MV-4-11 (cell line): ENCODE data around the gene NALCN.

Experiments
- DNase-seq: peaks from one replicate; lab custom pipeline; 2025; lab: John Stamatoyannopoulos, UW

Gene NALCN

GRCh38 chr13:101025519-101025918 lies 390.8 kb downstream of the NALCN start:
- no peak for DNase-seq

GRCh38 chr13:101019126-101019525 lies 397.2 kb downstream of the NALCN start:
- no peak for DNase-seq

GRCh38 chr13:101018720-101019119 lies 397.6 kb downstream of the NALCN start:
- no peak for DNase-seq

GRCh38 chr13:101017123-101017872 lies 399.0 kb downstream of the NALCN start:
- DNase-seq = no peak

- DNase-seq = no peak
Measured at GRCh38 chr13:101016475-101016874, 399.8 kb downstream of the NALCN start.

GRCh38 chr13:101013245-101013644 lies 403.1 kb downstream of the NALCN start:
- no peak for DNase-seq

- DNase-seq = no peak
Measured at GRCh38 chr13:101010100-101010499, 406.2 kb downstream of the NALCN start.

GRCh38 chr13:101007245-101007644 lies 409.1 kb downstream of the NALCN start:
- no peak for DNase-seq
